Endothelial cell of umbilical vein (primary cell): Measurements from ENCODE around the gene FGFRL1. TPM values are rescaled to one million over a fixed set of nuclear protein-coding genes. Genes with fewer than 3 reads are reported as not detected.

Experiments used
- BruUV-seq: library from RNA; stranded (reverse); fragments of 400-500 nt; replicated peaks from 2 replicates; lab custom pipeline; 2021; lab: Mats Ljungman, UMichigan
- CTCF ChIA-PET: fragments of 300-600, 350-600 bp; sonication (Branson Sonifier 250); formaldehyde crosslinking; loops from one replicate; lab custom pipeline; 2021; ENCODE audit warnings: antibody characterized with exemption, inconsistent platforms; lab: Charles Lee
- POLR2A ChIA-PET: fragments of 300-600, 350-600 bp; sonication (Branson Sonifier 250); formaldehyde crosslinking; loops from one replicate; lab custom pipeline; 2021; ENCODE audit warnings: antibody characterized with exemption, inconsistent platforms; lab: Charles Lee
- DNase-seq: peaks from one replicate; pipeline ENCODE4 v3.0.0-alpha.2; 2011; ENCODE audit warnings: low read depth, low spot score
- FAIRE-seq: peaks from 2 replicates; lab custom pipeline; 2011; peaks lifted over from hg19 to GRCh38; lab: Jason Lieb, UNC
- H2AFZ ChIP-seq: 2 replicates; pipeline ENCODE4 v1.6.0; 2012; ENCODE audit warnings: low read depth, low read length, control low read depth, inconsistent platforms
- H3K27ac ChIP-seq: 2 replicates; pipeline ENCODE4 v1.5.1; 2011; ENCODE audit warnings: low read depth, mild to moderate bottlenecking, control low read depth, low read length, moderate library complexity; ENCODE audit not compliant: insufficient read depth
- H3K27me3 ChIP-seq, 2 experiments: 2 replicates each; pipeline versions ENCODE4 v1.6.0 to v1.6.1; 2011; ENCODE audit warnings: low read length in 2 of 2, mixed read lengths in 1 of 2; ENCODE audit not compliant: control insufficient read depth in 2 of 2, insufficient read depth in 2 of 2
- H3K36me3 ChIP-seq, 2 experiments: 2 replicates in 1 of 2; 3 replicates in 1 of 2; pipeline ENCODE4 v1.5.1; 2011; ENCODE audit warnings: low read length in 2 of 2, mild to moderate bottlenecking in 1 of 2, moderate library complexity in 1 of 2; ENCODE audit not compliant: control insufficient read depth in 2 of 2, insufficient read depth in 2 of 2; ENCODE audit errors: extremely low read depth in 1 of 2
- H3K4me1 ChIP-seq: 3 replicates; pipeline ENCODE4 v1.5.1; 2011; ENCODE audit warnings: mild to moderate bottlenecking, low read length; ENCODE audit not compliant: control insufficient read depth, insufficient read depth; ENCODE audit errors: extremely low read depth
- H3K4me2 ChIP-seq: 2 replicates; pipeline ENCODE4 v1.6.1; 2011; ENCODE audit warnings: low read length, control low read depth, mixed read lengths; ENCODE audit not compliant: insufficient read depth
- H3K4me3 ChIP-seq, 3 experiments: fragments of 200-600 bp in 1 of 3; sonication (generic), shearing (Covaris generic) in 1 of 3; replicated peaks in 1 of 3; 2 replicates each; pipeline ENCODE4 v1.5.1; 2011 to 2016; ENCODE audit warnings: control low read depth in 3 of 3, low read length in 3 of 3, mild to moderate bottlenecking in 2 of 3, inconsistent platforms in 1 of 3, low read depth in 1 of 3, moderate library complexity in 1 of 3; ENCODE audit not compliant: insufficient read depth in 1 of 3
- H3K79me2 ChIP-seq: 2 replicates; pipeline ENCODE4 v1.6.0; 2012; ENCODE audit warnings: low read length, inconsistent platforms; ENCODE audit not compliant: control insufficient read depth, insufficient read depth
- H3K9ac ChIP-seq: replicated peaks from 2 replicates; pipeline ENCODE3; 2011; ENCODE audit warnings: low read length, control low read depth; ENCODE audit not compliant: insufficient read depth; ENCODE audit errors: extremely low read depth
- H3K9me1 ChIP-seq: replicated peaks from 3 replicates; pipeline ENCODE4 v1.6.0; 2011; ENCODE audit warnings: mild to moderate bottlenecking, low read length; ENCODE audit not compliant: control insufficient read depth, insufficient read depth; ENCODE audit errors: extremely low read depth
- H3K9me3 ChIP-seq: replicated peaks from 2 replicates; pipeline ENCODE4 v1.5.1; 2012; ENCODE audit warnings: low read length, inconsistent platforms; ENCODE audit not compliant: control insufficient read depth, insufficient read depth
- H4K20me1 ChIP-seq: replicated peaks from 2 replicates; pipeline ENCODE3; 2011; ENCODE audit warnings: mild to moderate bottlenecking, low read length; ENCODE audit not compliant: control insufficient read depth, insufficient read depth; ENCODE audit errors: extremely low read depth
- CTCF ChIP-seq, 2 donors: IDR thresholded peaks; 1 replicate in 1 of 2; 2 replicates in 1 of 2; pipeline ENCODE4 v1.5.1; 2011; ENCODE audit warnings: low read length in 2 of 2, mild to moderate bottlenecking in 2 of 2, moderate library complexity in 2 of 2, control low read depth in 1 of 2, inconsistent platforms in 1 of 2, low read depth in 1 of 2; ENCODE audit not compliant: insufficient read depth in 1 of 2; ENCODE audit errors: extremely low read depth in 1 of 2
- EZH2 ChIP-seq: IDR thresholded peaks from 2 replicates; pipeline ENCODE4 v1.6.1; 2012; ENCODE audit warnings: borderline replicate concordance, low read depth, mild to moderate bottlenecking, moderate library complexity, low read length, inconsistent platforms; ENCODE audit not compliant: severe bottlenecking
- FOS ChIP-seq: IDR thresholded peaks from 2 replicates; pipeline ENCODE4 v1.6.1; 2011; ENCODE audit warnings: mild to moderate bottlenecking, low read length, moderate library complexity, borderline replicate concordance; ENCODE audit not compliant: insufficient read depth
- GATA2 ChIP-seq: IDR thresholded peaks from 2 replicates; pipeline ENCODE4 v1.7.0; 2011; ENCODE audit warnings: low read depth, mild to moderate bottlenecking, moderate library complexity, mixed read lengths, low read length; ENCODE audit not compliant: insufficient read length, insufficient read depth
- JUN ChIP-seq: IDR thresholded peaks from 2 replicates; pipeline ENCODE4 v1.6.1; 2011; ENCODE audit warnings: borderline replicate concordance, low read depth; ENCODE audit not compliant: insufficient read length, insufficient read depth
- MYC ChIP-seq: IDR thresholded peaks from one replicate; pipeline ENCODE4 v1.6.1; 2011; ENCODE audit warnings: mild to moderate bottlenecking, low read depth, low read length
- POLR2A ChIP-seq: IDR thresholded peaks from 2 replicates; pipeline ENCODE4 v1.6.1; 2012; ENCODE audit warnings: low read depth, mild to moderate bottlenecking, control low read depth, low read length
- POLR2AphosphoS5 ChIP-seq: IDR thresholded peaks from 2 replicates; pipeline ENCODE4 v1.6.1; 2012; ENCODE audit warnings: low read depth, mild to moderate bottlenecking, control low read depth, low read length, moderate library complexity; ENCODE audit not compliant: insufficient read depth
- dilution Hi-C: fragments of 300-500 bp; cut with MboI; formaldehyde crosslinking; loops from one replicate; pipeline ENCODE4 v1.15.0; 2019; ENCODE audit warnings: low sequenced_read_pairs; ENCODE audit not compliant: extremely low pct_ligation_motif_present
- intact Hi-C: fragments of 100-400 bp; cut with micrococcal nuclease; formaldehyde crosslinking; loops from one replicate; pipeline ENCODE4 v1.10.0; 2022
- polyA plus RNA-seq, 4 experiments: library from polyadenylated mRNA; depleted of rRNA in 3 of 4; stranded (reverse) in 3 of 4; unstranded in 1 of 4; fragments of >200 nt; gene quantifications; 2 replicates each; pipeline versions ENCODE4 v1.2.1 to v1.2.3, GENCODE V29; 2011 to 2012; ENCODE audit warnings: missing spikeins in 1 of 4
- total RNA-seq: library from RNA; stranded (reverse); gene quantifications from 2 replicates; pipeline ENCODE4 v1.2.3, GENCODE V29; 2021
- TF ChIP-seq, protein P1 (sequence below): IDR thresholded peaks from 2 replicates; pipeline ENCODE4 v1.6.1; 2011; ENCODE audit not compliant: insufficient read depth, insufficient read length

Gene FGFRL1
- total and polyA plus RNA-seq, 2 donors (not counting 3 experiments of a cell fraction or from before 2014, with no cell fraction given) = 33.3 to 74.6 TPM

- H3K4me1 ChIP-seq = no peaks in the 10 kb centered on the region
- DNase-seq = no peak
- H3K9me3 ChIP-seq = no peaks in the 10 kb centered on the region
- H3K27ac ChIP-seq = no peak overlapping the region
- intact Hi-C loops (no loop called here), dilution Hi-C loops (no loop called here)
- H3K36me3 ChIP-seq = peaks cover 0 to 15% of the 10 kb centered on the region in 2 experiments
- H3K27me3 ChIP-seq = no peaks in the 10 kb centered on the region
- no peak overlapping the region for H2AFZ ChIP-seq
- ChIA-PET POLR2A (interaction anchor here (0.7 kb wide), 1 partner anchor 24 kb away, joined by 4 read pairs; no protein-coding TSS in a partner anchor), CTCF (interaction anchor here (0.7 kb wide), 1 partner anchor 11 kb away, joined by 4 read pairs; no protein-coding TSS in a partner anchor)
- no peaks in the 10 kb centered on the region for H3K79me2 ChIP-seq
- no peaks in the 10 kb centered on the region for H4K20me1 ChIP-seq
- H3K9me1 ChIP-seq = no peaks in the 10 kb centered on the region
- TF ChIP-seq POLR2A (no peak), POLR2AphosphoS5 (no peak), CTCF (IDR thresholded peaks at IDR 0.05; ENCODE audit: extremely low read depth in 1 of 2, insufficient read depth in 1 of 2, low read depth in 1 of 2, low read length in 2 of 2) (no peak), EZH2 (no peak), JUN (no peak), FOS (no peak), GATA2 (no peak), MYC (no peak)
- TF ChIP-seq, protein P1, sequence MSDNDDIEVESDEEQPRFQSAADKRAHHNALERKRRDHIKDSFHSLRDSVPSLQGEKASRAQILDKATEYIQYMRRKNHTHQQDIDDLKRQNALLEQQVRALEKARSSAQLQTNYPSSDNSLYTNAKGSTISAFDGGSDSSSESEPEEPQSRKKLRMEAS = no peak
- FAIRE-seq = no peak
- H3K4me2 ChIP-seq = no peak overlapping the region
- BruUV-seq = no TSS peak
- no peak overlapping the region for H3K9ac ChIP-seq
- H3K4me3 ChIP-seq = no peak overlapping the region
Measured at GRCh38 chr4:1023075-1023640, 11.7 kb downstream of the FGFRL1 start.
